SK-N-SH treated with all-trans-retinoic acid at 6 μM for 48 hours (cell line): ENCODE results near the gene HADHA.

ENCODE experiments used
- BACH2 ChIP-seq: fragments of 250-450 bp; sonication (Bioruptor Pico); IDR thresholded peaks from 2 replicates; pipeline ENCODE4 v1.9.0; 2021; ENCODE audit warnings: mild to moderate bottlenecking, borderline replicate concordance
- CSDC2 ChIP-seq: fragments of 250-450 bp; sonication (Bioruptor Pico); IDR thresholded peaks from 2 replicates; pipeline ENCODE4 v1.5.0; 2020; ENCODE audit warnings: mild to moderate bottlenecking, moderate library complexity
- ESRRG ChIP-seq: fragments of 250-450 bp; sonication (Bioruptor Pico); IDR thresholded peaks from 2 replicates; pipeline ENCODE4 v1.6.1; 2021; ENCODE audit warnings: mild to moderate bottlenecking
- PATZ1 ChIP-seq: fragments of 250-450 bp; sonication (Bioruptor Pico); IDR thresholded peaks from 2 replicates; pipeline ENCODE4 v1.8.0; 2020; ENCODE audit warnings: mild to moderate bottlenecking, moderate library complexity, borderline replicate concordance
- TCF4 ChIP-seq: fragments of 250-450 bp; sonication (Bioruptor Pico); IDR thresholded peaks from 2 replicates; pipeline ENCODE4 v1.8.0; 2021; ENCODE audit warnings: mild to moderate bottlenecking, moderate library complexity, borderline replicate concordance
- TOX ChIP-seq: fragments of 250-450 bp; sonication (Bioruptor Pico); IDR thresholded peaks from 2 replicates; pipeline ENCODE4 v1.8.0; 2021; ENCODE audit warnings: mild to moderate bottlenecking, moderate library complexity, borderline replicate concordance
- TSHZ2 ChIP-seq: fragments of 250-450 bp; sonication (Bioruptor Pico); IDR thresholded peaks from 2 replicates; pipeline ENCODE4 v1.5.0; 2020; ENCODE audit warnings: mild to moderate bottlenecking, moderate library complexity
- ZC3H10 ChIP-seq: fragments of 250-450 bp; sonication (Bioruptor Pico); IDR thresholded peaks from 2 replicates; pipeline ENCODE4 v1.5.1; 2021; ENCODE audit warnings: mild to moderate bottlenecking, moderate library complexity
- ZFP30 ChIP-seq: fragments of 450-650 bp; formaldehyde crosslinking; IDR thresholded peaks from 2 replicates; pipeline ENCODE4 v1.5.0; 2022; ENCODE audit warnings: mild to moderate bottlenecking, moderate library complexity
- ZNF565 ChIP-seq: fragments of 450-650 bp; formaldehyde crosslinking; conservative IDR thresholded peaks from 2 replicates; pipeline ENCODE4 v1.5.0; 2020; ENCODE audit warnings: low read depth, mild to moderate bottlenecking, moderate library complexity
- ZNF70 ChIP-seq: fragments of 450-650 bp; formaldehyde crosslinking; IDR thresholded peaks from 2 replicates; pipeline ENCODE4 v1.5.0; 2020; ENCODE audit warnings: mild to moderate bottlenecking, moderate library complexity

- TF ChIP-seq BACH2 (CRISPR knock-in tag) (no peak), ZC3H10 (no peak), ESRRG (no peak), PATZ1 (no peak), ZFP30 (no peak), TSHZ2 (CRISPR knock-in tag) (no peak), ZNF565 (CRISPR knock-in tag) (no peak), CSDC2 (CRISPR knock-in tag) (no peak), ZNF70 (CRISPR knock-in tag) (no peak), TCF4 (CRISPR knock-in tag) (no peak), TOX (CRISPR knock-in tag) (no peak)
Measured at GRCh38 chr2:26162963-26163362, 81.5 kb downstream of the HADHA start.
